ENCODE results near the gene RAB35.

GRCh38 chr12:120065472-120065871 lies 51.1 kb downstream of the RAB35 start:
- TF ChIP-seq EZH2 (IDR thresholded peaks at IDR 0.05; ENCODE audit: low read length, unreplicated experiment) (no peak), CTCF (conservative IDR thresholded peaks at IDR 0.05; ENCODE audit: low read depth, low read length) (no peak)
